H9 (cell line): Measurements from ENCODE around the gene ITIH2. TPM values are rescaled to one million over a fixed set of nuclear protein-coding genes. Genes with fewer than 3 reads are reported as not detected.

Experiments
- DNase-seq: peaks from one replicate; pipeline ENCODE4 v3.0.0-alpha.2; 2017
- H2AFZ ChIP-seq: one replicate; pipeline ENCODE4 v1.6.1; 2013; ENCODE audit warnings: mild to moderate bottlenecking, low read length, control low read depth, moderate library complexity
- H2AK5ac ChIP-seq: 2 replicates; pipeline ENCODE4 v1.6.1; 2013; ENCODE audit warnings: low read length, control low read depth, mixed read lengths; ENCODE audit not compliant: insufficient read length
- H2BK120ac ChIP-seq: one replicate; pipeline ENCODE4 v1.6.1; 2013; ENCODE audit warnings: low read depth, mild to moderate bottlenecking, low read length, control low read depth, inconsistent platforms; ENCODE audit not compliant: poor library complexity, severe bottlenecking
- H2BK12ac ChIP-seq: 2 replicates; pipeline ENCODE4 v1.6.1; 2013; ENCODE audit warnings: low read length, control low read depth, mixed read lengths, low read depth; ENCODE audit not compliant: insufficient read length
- H2BK15ac ChIP-seq: 2 replicates; pipeline ENCODE4 v1.6.1; 2013; ENCODE audit warnings: low read depth, low read length, control low read depth
- H2BK20ac ChIP-seq: one replicate; pipeline ENCODE4 v1.6.1; 2013; ENCODE audit warnings: low read depth, mild to moderate bottlenecking, low read length, control low read depth, inconsistent platforms; ENCODE audit not compliant: poor library complexity, severe bottlenecking
- H2BK5ac ChIP-seq: 2 replicates; pipeline ENCODE4 v1.6.1; 2013; ENCODE audit warnings: low read length, control low read depth, mixed read lengths; ENCODE audit not compliant: insufficient read length
- H3K14ac ChIP-seq: 2 replicates; pipeline ENCODE4 v1.6.1; 2013; ENCODE audit warnings: low read length, control low read depth; ENCODE audit not compliant: insufficient read depth
- H3K18ac ChIP-seq: 2 replicates; pipeline ENCODE4 v1.6.1; 2013; ENCODE audit warnings: low read depth, mild to moderate bottlenecking, mixed read lengths, low read length, control low read depth; ENCODE audit not compliant: insufficient read length
- H3K23ac ChIP-seq: 2 replicates; pipeline ENCODE4 v1.6.1; 2013; ENCODE audit warnings: low read length, control low read depth, mixed read lengths, low read depth; ENCODE audit not compliant: insufficient read length
- H3K23me2 ChIP-seq: 2 replicates; pipeline ENCODE4 v1.6.1; 2013; ENCODE audit warnings: low read depth, mild to moderate bottlenecking, mixed read lengths, low read length, control low read depth; ENCODE audit not compliant: insufficient read length, poor library complexity, severe bottlenecking
- H3K27ac ChIP-seq: 2 replicates; pipeline ENCODE4 v1.5.1; 2013; ENCODE audit warnings: low read length, control low read depth, mixed read lengths, low read depth; ENCODE audit not compliant: insufficient read length
- H3K27me3 ChIP-seq: 2 replicates; pipeline ENCODE4 v1.6.1; 2013; ENCODE audit warnings: low read length, control low read depth, inconsistent platforms; ENCODE audit not compliant: insufficient read depth
- H3K4ac ChIP-seq: 2 replicates; pipeline ENCODE4 v1.6.1; 2013; ENCODE audit warnings: low read depth, mild to moderate bottlenecking, control low read depth, inconsistent platforms, low read length, moderate library complexity
- H3K4me1 ChIP-seq: 2 replicates; pipeline ENCODE4 v1.6.1; 2013; ENCODE audit warnings: low read length, control low read depth, inconsistent platforms; ENCODE audit not compliant: insufficient read depth
- H3K4me2 ChIP-seq: 2 replicates; pipeline ENCODE4 v1.6.1; 2013; ENCODE audit warnings: low read length, control low read depth, mixed read lengths; ENCODE audit not compliant: insufficient read length, insufficient read depth
- H3K56ac ChIP-seq: 2 replicates; pipeline ENCODE4 v1.6.1; 2013; ENCODE audit warnings: low read depth, mild to moderate bottlenecking, mixed read lengths, low read length, control low read depth; ENCODE audit not compliant: insufficient read length
- H3K79me1 ChIP-seq: 2 replicates; pipeline ENCODE4 v1.6.1; 2013; ENCODE audit warnings: low read depth, mild to moderate bottlenecking, moderate library complexity, low read length, control low read depth, inconsistent platforms; ENCODE audit not compliant: insufficient read depth, poor library complexity, severe bottlenecking
- H3K79me2 ChIP-seq: 2 replicates; pipeline ENCODE4 v1.6.1; 2013; ENCODE audit warnings: low read length, control low read depth, inconsistent platforms; ENCODE audit not compliant: insufficient read depth
- H3K9ac ChIP-seq: 2 replicates; pipeline ENCODE4 v1.6.1; 2013; ENCODE audit warnings: low read length, control low read depth, mixed read lengths; ENCODE audit not compliant: insufficient read length; ENCODE audit errors: extremely low read depth
- H3K9me3 ChIP-seq: one replicate; pipeline ENCODE4 v1.6.1; 2013; ENCODE audit warnings: low read depth, low read length, inconsistent platforms; ENCODE audit not compliant: control insufficient read depth
- H3T11ph ChIP-seq: one replicate; pipeline ENCODE4 v1.6.1; 2013; ENCODE audit warnings: mild to moderate bottlenecking, low read length, control low read depth, inconsistent platforms
- H4K20me1 ChIP-seq: one replicate; pipeline ENCODE4 v1.6.1; 2013; ENCODE audit not compliant: control insufficient read depth, insufficient read length, insufficient read depth
- H4K5ac ChIP-seq: 2 replicates; pipeline ENCODE4 v1.6.1; 2013; ENCODE audit warnings: low read depth, mild to moderate bottlenecking, mixed read lengths, low read length, control low read depth; ENCODE audit not compliant: insufficient read length
- H4K8ac ChIP-seq: replicated peaks from 2 replicates; pipeline ENCODE4 v1.6.1; 2013; ENCODE audit warnings: low read length, control low read depth, mixed read lengths, low read depth; ENCODE audit not compliant: insufficient read length
- H4K91ac ChIP-seq: 2 replicates; pipeline ENCODE4 v1.6.1; 2013; ENCODE audit warnings: low read depth, mild to moderate bottlenecking, moderate library complexity, mixed read lengths, low read length, control low read depth; ENCODE audit not compliant: insufficient read length
- H3K27ac Mint-ChIP-seq, 3 experiments: 2 replicates in 2 of 3; 3 replicates in 1 of 3; pipeline ENCODE4 v1.8.0; 2020 to 2021; ENCODE audit warnings: mixed read lengths in 3 of 3, mild to moderate bottlenecking in 1 of 3, moderate library complexity in 1 of 3
- H3K27me3 Mint-ChIP-seq: 2 replicates; pipeline ENCODE4 v1.8.0; 2021; ENCODE audit warnings: low read depth, mild to moderate bottlenecking, moderate library complexity, mixed read lengths
- H3K36me3 Mint-ChIP-seq, 3 experiments: 2 replicates in 2 of 3; 3 replicates in 1 of 3; pipeline ENCODE4 v1.8.0; 2020 to 2021; ENCODE audit warnings: low read depth in 3 of 3, mixed read lengths in 3 of 3; ENCODE audit not compliant: insufficient read depth in 1 of 3
- H3K4me1 Mint-ChIP-seq, 2 experiments: 2 replicates each; pipeline ENCODE4 v1.8.0; 2020; ENCODE audit warnings: mixed read lengths in 2 of 2
- H3K4me3 Mint-ChIP-seq, 2 experiments: 2 replicates in 1 of 2; 3 replicates in 1 of 2; pipeline ENCODE4 v1.8.0; 2020 to 2021; ENCODE audit warnings: mild to moderate bottlenecking in 2 of 2, mixed read lengths in 2 of 2, moderate library complexity in 1 of 2
- H3K9me3 Mint-ChIP-seq, 2 experiments: 2 replicates in 1 of 2; 3 replicates in 1 of 2; pipeline ENCODE4 v1.8.0; 2020; ENCODE audit warnings: mild to moderate bottlenecking in 2 of 2, mixed read lengths in 2 of 2, moderate library complexity in 1 of 2
- CTCF ChIP-seq: fragments of 200-600 bp; sonication (generic); conservative IDR thresholded peaks from 3 replicates; pipeline ENCODE4 v1.8.0; 2021; ENCODE audit warnings: antibody characterized with exemption, mild to moderate bottlenecking
- WGBS: extraction: QIAGEN DNeasy Blood & Tissue Kit; methylation state at CpG from one replicate; pipeline ENCODE4 v1.1.7; 2013; ENCODE audit warnings: missing lambda C conversion rate, low lambda C conversion rate, mixed read lengths; ENCODE audit not compliant: insufficient read length; ENCODE audit errors: extremely low coverage; 5-methylcytosine and 5-hydroxymethylcytosine counted together
- long read RNA-seq: library from polyadenylated mRNA; unstranded; transcript quantifications from one replicate; pipeline ENCODE4 v2.0.0, GENCODE V29; 2020
- total RNA-seq: library from RNA; stranded (reverse); gene quantifications from 2 replicates; pipeline ENCODE4 v1.2.1, GENCODE V29; 2021

The ITIH2 gene, protein sequence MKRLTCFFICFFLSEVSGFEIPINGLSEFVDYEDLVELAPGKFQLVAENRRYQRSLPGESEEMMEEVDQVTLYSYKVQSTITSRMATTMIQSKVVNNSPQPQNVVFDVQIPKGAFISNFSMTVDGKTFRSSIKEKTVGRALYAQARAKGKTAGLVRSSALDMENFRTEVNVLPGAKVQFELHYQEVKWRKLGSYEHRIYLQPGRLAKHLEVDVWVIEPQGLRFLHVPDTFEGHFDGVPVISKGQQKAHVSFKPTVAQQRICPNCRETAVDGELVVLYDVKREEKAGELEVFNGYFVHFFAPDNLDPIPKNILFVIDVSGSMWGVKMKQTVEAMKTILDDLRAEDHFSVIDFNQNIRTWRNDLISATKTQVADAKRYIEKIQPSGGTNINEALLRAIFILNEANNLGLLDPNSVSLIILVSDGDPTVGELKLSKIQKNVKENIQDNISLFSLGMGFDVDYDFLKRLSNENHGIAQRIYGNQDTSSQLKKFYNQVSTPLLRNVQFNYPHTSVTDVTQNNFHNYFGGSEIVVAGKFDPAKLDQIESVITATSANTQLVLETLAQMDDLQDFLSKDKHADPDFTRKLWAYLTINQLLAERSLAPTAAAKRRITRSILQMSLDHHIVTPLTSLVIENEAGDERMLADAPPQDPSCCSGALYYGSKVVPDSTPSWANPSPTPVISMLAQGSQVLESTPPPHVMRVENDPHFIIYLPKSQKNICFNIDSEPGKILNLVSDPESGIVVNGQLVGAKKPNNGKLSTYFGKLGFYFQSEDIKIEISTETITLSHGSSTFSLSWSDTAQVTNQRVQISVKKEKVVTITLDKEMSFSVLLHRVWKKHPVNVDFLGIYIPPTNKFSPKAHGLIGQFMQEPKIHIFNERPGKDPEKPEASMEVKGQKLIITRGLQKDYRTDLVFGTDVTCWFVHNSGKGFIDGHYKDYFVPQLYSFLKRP
- not detected in 2 replicates for total RNA-seq
- long read RNA-seq: 0 reads

DNA sequence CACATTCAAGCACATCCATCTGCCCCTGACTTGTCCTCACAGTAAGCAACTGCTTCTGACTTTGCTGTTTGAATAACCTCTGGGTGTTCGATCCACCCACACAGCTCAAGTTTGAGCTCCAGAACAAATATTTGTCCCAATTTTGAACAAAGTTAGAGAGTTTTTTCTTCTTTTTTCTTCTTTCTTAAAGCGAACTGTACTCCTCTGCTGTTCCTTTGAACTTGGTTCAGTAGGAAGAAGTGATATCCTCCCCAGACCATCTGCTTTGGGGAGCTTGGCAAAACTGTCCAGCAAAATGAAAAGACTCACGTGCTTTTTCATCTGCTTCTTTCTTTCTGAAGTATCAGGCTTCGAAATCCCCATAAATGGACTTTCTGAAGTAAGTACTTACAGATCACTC, at the start of gene ITIH2:
Gene ITIH2 (plus strand): TSS at position 177 of the 400 bp plus-strand sequence. CDS start 119 bp downstream, at position 296.
- no peaks in the 10 kb centered on the region for H3K27me3 ChIP-seq

More for the DNA sequence above, at the start of gene ITIH2:
- H3K27ac Mint-ChIP-seq: no peak within 1 kb of the TSS; a peak in 1 of 7 replicates
- no peak within 1 kb of the TSS for H2BK15ac ChIP-seq
- peaks cover 0 to 1% of the 10 kb centered on the region in 2 experiments; a peak in 2 of 5 replicates for H3K9me3 Mint-ChIP-seq
- H4K8ac ChIP-seq: no peak within 1 kb of the TSS
- no peak within 1 kb of the TSS for H3T11ph ChIP-seq
- H2BK5ac ChIP-seq: no peak within 1 kb of the TSS
- H3K23me2 ChIP-seq: no peaks in the 10 kb centered on the region
- no peak within 1 kb of the TSS for H3K56ac ChIP-seq
- no peak within 1 kb of the TSS for H3K18ac ChIP-seq
- no peak within 1 kb of the TSS for H3K9ac ChIP-seq
- no peak for DNase-seq
- WGBS: no CpG with 5 or more reads among the region's 4 CpGs
- H2BK12ac ChIP-seq: no peak within 1 kb of the TSS
- H3K4me1 ChIP-seq: peaks cover 3% of the 10 kb centered on the region; the same call in 1 of the 2 replicates
- no peak within 1 kb of the TSS for H3K27ac ChIP-seq
- H3K4ac ChIP-seq: no peak within 1 kb of the TSS
- no peaks in the 10 kb centered on the region for H3K79me1 ChIP-seq
- H3K23ac ChIP-seq: no peak within 1 kb of the TSS
- H3K27me3 Mint-ChIP-seq: peaks cover 2% of the 10 kb centered on the region; the same call in 1 of the 2 replicates
- no peaks in the 10 kb centered on the region for H4K20me1 ChIP-seq
- H3K4me2 ChIP-seq: no peak within 1 kb of the TSS
- no peak within 1 kb of the TSS for H2AK5ac ChIP-seq
- no peaks in the 10 kb centered on the region for H3K36me3 Mint-ChIP-seq
- no peaks in the 10 kb centered on the region for H3K9me3 ChIP-seq
- H3K79me2 ChIP-seq: no peaks in the 10 kb centered on the region
- H3K4me1 Mint-ChIP-seq: peaks cover 5 to 6% of the 10 kb centered on the region in 2 experiments; a peak in 3 of 4 replicates
- H3K14ac ChIP-seq: no peak within 1 kb of the TSS
- no peak within 1 kb of the TSS for H2AFZ ChIP-seq
- no peak for TF ChIP-seq CTCF
- H4K91ac ChIP-seq: no peak within 1 kb of the TSS
- H3K4me3 Mint-ChIP-seq: no peak within 1 kb of the TSS
- no peak within 1 kb of the TSS for H2BK20ac ChIP-seq
- H2BK120ac ChIP-seq: no peak within 1 kb of the TSS
- no peak within 1 kb of the TSS for H4K5ac ChIP-seq
